UCSD-AML1 (cell line): ENCODE data around the gene PEMT.

Source experiments
- DNase-seq: peaks from one replicate; lab custom pipeline; 2025; ENCODE audit not compliant: unreplicated experiment; lab: John Stamatoyannopoulos, UW

Gene PEMT

DNA sequence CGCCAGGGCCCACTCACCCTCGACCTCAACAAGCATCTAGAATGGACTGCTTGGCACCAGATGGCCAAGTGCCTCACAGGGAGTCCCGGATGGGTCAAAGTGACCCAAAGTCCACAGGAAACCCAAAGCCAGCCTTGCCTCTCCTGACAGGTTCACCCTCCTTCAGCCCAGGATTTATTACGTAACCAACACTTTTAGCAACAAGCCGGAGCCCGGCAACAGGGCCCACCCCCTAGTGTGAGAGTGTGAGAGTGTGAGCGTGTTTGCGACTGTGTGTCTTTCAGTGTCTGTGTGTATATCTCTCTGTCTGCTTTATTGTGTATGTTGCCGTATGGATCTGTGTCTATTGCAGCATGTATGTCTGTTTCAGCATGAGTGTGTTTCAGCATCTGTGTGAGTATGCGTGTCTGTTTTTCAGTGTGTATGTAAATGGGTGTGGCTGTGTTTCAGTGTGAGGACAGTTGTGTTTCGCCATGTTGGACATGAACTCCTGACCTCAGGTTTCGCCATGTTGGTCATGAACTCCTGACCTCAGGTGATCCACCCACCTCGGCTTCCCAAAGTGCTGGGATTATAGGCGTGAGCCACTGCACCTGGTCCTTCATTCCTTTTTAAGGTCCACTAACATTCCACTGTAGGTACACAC lies 13.7 kb upstream of the PEMT start:
- DNase-seq, result no peak

DNA sequence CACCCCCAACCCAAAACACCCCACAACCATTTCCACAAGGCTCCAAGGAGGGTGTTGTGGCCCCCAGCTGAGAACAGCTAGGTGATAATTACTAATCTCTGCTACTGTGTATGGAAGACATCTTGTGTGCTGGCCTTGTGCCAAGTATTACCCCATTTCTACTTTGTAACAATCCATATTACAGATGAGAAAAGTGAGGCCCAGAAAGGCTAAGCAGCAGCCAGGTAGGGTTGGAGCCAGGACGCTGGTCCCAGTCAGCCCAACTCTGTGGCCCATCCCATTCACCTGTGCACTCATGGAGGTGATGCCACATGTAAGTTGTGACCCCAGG lies 12.4 kb upstream of the PEMT start:
- DNase-seq, result no peak

DNA sequence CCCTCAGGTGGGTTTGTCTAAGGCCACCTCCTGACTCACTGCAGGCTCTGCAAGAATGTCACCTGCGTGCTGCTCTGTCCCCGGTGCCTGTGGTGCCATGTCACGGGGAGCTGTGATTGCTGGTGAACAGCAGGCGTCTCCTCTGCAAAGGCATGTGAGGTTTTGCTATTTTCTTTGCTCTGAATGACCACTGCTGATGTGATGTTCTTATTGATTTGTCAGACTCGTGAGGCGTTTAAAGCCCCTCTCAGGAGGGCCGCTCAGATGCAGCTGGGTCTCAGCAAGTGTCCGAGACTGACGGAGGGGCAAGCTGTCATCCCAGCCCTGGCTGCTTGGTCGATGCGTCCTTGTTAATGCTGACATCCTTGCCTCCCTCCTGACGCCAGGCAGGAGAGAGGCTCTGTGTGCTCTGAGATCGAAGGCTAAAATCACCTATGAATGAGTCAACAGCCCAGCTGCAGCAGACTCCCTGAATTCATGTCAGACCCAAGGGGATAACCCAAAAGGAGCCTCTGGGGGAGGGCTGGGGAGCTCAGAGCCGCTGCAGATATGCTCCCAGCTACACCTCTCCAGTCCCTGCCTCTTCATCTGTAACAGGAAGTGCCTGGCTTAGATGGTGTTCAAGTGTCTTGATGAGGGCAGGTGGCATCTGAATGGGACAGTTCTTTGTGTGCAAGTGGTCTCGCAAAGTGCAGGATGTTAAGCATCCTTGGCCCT lies 11.8 kb upstream of the PEMT start:
- DNase-seq, result no peak

DNA sequence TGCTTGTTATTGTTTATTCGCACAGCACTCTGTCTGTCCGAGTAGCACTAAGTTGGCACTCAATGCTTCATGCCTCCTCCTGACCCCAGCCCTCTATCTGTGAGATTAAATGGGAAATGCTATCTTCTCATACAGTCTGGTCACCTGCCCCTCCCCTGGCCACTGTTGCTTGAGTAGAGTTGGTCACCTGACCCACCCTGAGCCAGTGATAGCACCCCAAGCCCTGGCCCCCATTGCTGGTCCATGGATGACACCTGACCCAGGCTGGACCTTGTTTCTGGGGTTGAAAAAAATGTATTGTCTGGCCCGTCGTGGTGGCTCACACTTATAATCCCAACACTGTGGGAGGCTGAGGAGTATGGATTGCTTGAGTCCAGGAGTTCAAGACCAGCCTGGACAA lies 8.5 kb upstream of the PEMT start:
- no peak for DNase-seq

DNA sequence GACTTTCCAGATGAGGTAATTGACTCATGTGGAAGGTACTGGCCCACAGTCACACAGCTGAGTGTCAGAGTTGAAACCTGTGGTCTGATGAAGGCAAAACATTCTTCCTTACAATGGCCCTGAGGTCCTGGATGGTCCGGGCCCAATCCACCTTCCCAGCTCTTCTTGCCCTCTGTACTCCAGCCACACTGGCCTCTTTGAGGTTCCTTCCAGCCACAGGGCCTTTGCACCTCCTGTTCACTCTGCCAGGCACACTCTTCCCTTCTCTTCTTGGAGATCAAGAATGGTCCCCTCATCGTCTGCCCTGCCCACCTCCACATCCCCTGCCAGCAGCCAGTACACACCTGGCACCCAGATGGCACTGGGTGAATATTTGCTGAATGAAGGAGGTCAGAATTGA lies 6.5 kb upstream of the PEMT start:
- DNase-seq, result no peak

DNA sequence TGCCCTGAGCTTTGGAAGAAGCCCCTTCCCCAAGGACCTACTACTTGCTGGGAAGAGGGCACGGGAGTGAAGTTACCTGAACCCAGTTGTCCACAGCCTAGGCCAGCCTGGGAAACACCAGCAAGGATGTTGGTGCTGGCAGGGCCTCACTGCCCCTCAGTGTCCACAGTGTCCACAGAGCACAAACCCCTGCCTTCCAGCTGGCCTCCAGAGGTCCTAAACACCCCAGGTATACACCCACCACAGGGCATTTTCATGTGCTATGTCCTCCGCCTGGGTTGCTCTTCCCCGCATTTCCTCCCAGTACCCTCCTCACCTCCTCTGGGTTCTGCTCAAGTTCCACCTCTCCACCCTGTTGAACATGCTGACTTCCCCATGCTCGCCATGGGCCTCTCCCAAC lies 4.2 kb upstream of the PEMT start:
- DNase-seq, result no peak

DNA sequence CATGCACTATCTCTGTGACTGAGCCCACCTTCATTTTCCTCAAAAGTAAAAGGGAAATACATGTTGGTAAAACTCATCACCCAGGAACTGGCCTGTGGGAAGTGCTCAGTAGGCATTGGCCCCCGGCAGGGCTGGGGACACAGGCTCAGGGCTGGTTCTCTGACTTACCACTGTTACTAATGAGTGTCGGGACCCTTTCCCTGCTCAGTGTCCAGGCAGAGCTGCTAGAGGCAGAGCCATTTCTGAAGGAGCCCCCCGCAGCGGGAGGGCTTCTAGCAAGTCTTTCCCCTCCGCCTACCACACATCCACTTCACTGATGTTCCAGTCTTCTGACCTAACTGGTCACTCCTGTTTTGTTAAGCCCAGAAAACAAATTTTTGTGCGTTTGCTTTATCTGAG lies 1.7 kb upstream of the PEMT start:
- no peak for DNase-seq

DNA sequence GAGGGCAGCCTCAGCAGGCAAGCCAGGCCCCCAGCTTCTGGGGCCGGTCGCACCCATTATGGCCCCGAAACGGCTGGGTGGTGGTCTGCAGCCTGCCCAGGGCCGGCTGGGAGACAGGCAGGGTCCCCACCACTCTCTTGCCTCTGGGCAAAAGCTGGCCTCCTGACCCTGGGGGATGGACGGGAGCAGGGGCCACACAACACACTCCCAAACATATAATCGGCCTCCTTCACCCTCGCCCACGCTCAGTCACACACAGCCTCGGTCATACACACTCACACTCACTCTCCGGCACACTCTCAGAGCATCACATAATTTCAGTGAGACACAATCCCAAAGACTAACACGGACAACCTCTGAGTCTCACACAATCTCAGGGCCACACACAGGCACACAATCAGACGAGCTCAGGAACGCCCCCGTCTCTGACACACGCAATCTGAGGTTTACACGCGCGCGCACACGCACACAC lies 589 bp downstream of the PEMT start:
- no peak for DNase-seq

DNA sequence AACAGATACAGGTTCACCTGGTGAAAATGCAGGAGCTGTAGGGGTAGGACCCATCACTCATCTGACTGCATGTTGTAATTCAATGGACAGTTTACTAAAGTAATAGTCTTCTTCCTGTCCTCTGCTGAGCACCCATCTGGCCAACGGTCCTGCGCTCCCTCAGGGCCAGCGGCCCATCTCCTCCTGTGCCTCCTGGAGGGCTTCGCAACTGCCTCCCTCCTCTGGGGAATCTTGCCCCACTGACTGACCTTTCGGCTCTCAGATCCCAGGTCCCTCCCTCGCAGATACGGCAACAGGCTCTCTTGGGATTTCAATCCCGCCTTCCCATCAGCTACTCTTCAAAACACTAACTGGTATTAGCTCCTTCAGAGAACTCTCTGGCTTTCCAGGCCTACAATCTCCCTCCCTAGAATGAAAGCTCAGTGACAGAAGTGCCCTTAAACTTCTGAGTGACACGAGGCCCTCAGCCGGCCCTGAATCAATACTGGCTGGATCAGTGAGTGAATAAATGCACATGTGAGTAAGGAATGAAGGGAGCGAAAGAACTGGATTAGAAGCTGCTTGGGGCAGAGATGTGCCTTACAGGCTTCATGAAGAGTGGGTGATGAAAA lies 1.3 kb downstream of the PEMT start:
- no peak for DNase-seq

DNA sequence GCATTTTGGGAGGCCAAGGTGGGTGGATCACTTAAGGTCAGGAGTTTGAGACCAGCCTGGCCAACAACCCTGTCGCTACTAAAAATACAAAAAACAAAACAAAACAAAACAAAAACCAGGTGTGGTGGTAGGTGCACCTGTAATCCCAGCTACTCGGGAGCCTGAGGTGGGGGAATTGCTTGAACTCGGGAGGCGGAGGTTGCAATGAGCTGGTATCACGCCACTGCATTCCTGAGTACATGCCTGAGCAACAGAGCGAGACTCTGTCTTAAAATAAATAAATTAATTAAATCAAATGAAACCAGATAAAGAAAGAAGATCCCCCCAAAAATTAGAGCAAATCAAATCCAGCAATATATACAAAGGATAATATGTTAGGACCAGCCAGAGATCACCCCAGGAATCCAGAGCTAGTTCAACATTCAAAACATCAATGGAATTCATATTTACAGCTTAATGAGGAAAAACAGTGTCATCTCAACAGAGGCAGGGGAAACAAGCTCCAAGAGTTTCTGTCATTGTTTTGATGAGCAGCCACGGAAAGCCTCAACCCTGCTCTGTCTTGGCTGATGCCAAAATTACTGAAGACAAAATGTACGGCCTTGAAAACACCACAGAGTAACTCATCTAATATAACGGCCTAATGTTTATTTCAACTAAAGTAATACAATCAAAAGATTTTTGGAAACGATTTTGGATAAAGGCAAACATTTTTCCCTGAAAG lies 3.7 kb downstream of the PEMT start:
- DNase-seq, result no peak

DNA sequence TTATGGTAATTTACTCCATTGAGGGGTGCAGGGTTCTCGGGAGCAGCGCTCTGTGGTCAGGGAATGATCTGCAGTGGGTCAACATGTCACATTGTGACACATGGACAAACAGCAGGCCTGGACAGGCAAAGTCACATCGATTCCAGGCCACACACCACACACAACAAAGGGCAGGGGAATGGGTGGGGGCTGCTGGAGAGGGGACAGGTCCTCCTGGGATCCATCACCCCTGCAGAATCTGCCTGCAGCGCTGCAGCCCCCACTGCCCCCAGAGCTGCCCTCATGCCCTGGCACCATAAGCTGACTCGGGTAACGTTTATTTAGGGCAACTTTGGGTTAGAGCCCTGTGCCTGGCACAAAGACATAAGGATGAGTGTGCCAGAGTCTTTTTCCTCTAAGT lies 9.1 kb downstream of the PEMT start:
- DNase-seq, result no peak

DNA sequence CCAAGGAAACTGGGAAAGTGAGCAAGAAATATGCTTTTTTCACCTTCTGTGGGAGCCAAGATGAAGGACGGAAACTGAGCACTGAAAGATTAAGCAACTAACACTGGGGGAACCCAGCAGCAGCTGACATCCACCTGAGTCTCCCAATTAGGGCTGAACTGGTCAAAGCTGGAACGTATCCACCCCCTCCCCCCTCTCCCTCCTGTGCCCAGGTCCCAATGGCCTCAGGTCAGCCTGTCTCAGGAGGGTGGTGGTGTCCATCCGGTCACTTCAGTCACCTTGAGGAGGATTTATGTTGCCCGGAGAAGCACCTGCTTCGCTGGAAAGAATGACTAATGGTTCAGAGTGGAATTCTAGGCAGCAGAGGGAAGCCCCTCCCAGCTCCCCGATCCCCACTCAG lies 10.0 kb downstream of the PEMT start:
- no peak for DNase-seq

DNA sequence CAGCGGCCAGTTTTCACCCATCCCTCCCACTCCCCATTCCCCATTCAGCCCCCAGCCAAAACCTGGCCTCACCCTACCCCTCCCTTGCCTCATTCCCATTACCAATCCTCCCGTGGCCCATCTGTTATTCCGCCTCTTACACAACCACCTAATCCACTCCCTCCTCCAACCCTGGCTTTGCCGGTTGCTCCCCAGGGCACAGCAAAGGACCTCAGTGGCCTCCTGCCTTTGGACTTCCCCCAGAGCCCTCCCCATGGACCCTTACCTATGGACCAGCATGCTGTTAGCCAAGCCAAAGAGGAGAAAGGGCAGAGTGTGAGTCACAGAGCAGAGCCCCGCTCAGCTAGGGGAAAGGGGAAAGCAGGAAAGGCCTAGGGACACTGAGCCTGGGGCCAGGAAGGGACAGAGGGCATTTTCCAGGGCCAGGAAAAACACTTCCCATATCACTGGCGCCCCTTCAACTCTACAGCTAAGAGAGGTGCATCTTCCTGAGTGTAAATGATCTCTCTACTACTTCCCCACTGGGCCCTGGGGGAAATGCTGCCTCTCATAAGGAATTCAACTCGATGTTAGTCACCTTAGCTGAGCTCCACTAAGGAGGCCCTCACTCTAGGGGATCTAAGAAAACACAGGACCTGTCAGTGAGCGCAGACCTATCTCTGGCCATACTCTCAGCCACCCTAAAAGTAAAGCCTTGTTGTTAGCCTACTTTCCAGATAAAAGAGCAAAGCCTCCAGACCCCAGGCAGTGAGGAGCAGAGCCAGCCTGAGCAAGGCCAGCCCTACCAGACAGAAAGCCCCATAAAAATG lies 10.6 kb downstream of the PEMT start:
- no peak for DNase-seq

DNA sequence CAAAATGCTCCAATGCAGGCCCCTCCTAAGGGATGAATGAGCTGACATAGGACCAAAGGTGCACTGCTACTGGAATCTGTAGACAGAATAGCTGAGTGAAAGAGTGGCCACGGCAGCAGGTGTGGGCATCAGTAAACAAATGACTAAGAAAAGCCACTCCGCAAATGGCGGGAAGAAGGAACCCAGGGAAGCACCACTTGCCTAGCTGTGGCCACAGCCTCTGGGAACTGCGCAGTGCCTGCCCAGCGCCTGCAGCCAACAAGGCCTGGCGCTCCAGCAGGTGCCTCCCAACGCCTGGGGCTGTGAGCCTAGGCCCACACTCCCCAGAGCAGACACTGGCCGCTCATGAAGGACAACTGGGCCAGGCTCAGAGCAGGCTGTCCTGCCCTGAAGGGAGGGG lies 11.8 kb downstream of the PEMT start:
- DNase-seq, result no peak

DNA sequence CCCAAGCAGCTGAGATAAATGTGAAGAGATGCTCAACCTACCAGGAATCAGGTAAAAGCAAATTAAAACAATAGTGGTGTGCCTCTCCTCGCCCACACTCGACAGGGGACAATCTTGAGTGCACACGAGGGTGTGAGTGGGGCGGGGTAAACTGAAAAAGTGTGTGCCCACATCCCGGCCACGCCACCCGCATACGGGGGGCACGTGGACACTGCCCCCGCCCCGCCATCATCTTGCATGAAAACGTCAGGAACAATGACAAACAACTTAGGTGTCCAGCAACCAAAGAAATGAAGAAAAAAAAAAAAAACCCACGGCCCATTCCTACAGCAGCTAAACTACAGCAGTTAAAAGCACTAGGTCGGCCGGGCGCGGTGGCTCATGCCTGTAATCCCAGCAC lies 14.1 kb downstream of the PEMT start:
- no peak for DNase-seq

DNA sequence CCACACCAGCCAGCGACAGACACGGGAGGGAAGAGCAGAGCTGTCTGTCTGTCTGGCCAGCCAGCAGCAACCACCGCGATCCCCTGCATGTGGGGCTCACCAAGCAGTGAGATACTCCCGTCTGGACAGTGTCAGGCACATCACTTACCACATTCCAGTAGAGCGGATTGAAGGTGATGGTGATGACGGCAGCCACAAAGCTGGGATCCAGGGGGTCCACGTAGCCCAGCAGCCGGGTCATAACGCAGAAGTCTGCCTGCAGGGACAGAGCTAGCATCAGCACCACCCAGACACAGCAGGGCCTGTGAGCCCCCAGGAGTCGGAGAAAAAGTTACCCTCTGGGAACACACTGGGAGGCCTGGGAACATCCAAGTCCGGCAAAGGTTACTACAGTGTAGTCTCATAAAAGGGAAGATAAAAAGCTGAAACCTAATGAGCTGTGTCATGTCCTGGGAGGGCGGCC lies 14.7 kb downstream of the PEMT start:
- DNase-seq, result no peak

DNA sequence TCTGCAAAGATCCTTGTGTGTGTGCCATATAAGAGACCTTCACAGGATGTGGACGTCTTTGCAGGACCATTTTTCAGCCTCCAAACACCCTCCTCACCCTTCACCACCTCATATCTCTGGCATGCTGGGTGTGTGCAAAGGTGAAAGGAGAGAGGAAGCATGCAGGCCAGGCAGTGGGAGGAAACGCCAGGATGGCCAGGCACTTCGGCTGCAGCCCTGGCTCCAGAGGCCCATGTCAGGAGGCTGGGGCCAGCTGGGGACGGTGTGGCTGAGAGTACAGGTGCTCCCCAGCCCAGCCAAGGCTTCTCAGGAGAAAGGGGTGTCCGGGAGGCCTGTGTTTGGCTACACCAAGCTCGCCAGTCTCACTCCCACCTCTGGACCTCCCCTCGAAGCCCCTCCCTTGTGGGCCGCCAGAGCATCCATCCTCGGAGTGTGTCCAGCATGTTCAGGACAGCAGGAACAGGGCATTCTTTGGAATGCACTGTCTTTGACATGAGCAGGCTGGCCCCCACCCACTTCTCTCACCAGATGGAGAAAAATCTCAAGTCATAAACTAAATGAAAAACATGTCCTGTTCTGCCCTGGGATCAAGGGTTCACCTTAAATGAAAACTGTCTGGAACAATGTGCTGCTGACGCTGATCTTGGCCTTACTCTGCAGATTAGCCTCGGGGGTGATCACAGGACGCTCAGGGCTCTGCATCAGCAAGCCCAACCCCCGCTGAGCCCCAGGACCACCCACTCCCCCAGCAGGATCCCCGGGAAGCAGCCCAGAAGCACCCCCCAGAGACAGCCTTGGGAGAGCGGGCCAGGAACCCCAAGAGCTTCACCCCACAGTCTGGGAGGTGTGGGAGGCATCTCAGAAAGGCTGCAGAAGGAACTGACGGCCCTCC lies 15.9 kb downstream of the PEMT start:
- no peak for DNase-seq

DNA sequence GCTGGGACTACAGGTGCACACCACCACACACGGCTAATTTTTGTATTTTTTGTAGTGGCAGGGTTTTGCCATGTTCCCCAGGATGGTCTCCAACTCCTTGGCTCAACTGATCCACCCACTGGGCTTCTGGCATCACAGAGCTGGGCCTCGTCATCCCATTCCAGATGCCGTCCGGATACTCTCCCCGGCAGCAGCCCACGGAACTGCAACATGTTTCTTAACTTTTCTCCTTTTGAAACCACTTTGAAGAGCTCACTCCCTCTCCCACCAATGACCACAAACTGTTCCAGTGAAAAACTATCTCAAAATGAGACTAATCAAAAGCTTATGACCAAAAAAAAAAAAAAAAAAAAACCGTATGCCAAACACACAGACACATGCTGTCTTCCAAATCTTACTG lies 17.6 kb downstream of the PEMT start:
- no peak for DNase-seq

DNA sequence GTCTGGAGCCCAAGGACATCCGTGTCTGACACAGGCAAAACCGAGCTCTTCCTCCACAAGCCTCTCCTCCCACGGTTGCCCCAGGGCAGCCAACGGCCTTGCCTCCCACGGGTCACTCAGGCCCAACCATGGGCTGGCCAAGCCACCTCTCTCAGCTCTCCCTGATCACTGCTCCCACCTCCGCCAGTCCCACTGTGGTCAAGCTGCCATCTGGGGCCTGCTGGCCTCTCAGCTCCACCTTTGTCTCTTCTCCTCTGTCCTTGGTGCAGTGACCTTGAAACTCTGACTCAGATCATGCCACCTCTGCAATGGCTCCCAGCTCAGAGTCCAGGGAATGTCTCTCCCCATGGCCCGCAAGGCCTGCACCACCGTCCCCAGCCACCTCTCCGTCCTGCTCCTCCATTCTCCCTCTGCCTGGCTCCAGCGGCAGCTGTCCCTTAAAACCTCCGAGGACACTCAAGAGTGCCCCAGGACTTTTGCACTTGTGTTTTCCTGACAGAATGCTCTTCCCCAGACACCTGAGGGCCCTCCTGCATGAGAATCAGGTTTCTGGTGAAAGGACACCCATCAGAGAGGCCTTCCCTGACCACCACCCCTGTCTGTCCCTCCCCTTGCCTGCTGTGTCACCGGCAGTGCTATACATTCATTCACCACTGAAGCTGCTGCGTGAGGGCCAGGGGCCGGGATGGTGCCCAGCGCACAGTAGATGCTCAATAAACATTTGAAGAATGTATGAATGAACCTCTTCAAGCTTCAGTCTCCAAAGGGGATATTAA lies 19.3 kb downstream of the PEMT start:
- no peak for DNase-seq
